IPS-18c (cell line): ENCODE results near the gene RBM20.

Source experiments
- H3K4me3 ChIP-seq: 2 replicates; pipeline ENCODE4 v1.7.0; 2013; ENCODE audit warnings: low read depth, mild to moderate bottlenecking, low read length, moderate library complexity; ENCODE audit not compliant: insufficient read depth
- H3K9me3 ChIP-seq: one replicate; pipeline ENCODE4 v1.6.1; 2013; ENCODE audit warnings: mild to moderate bottlenecking, low read length, moderate library complexity; ENCODE audit not compliant: control insufficient read depth, insufficient read depth

Gene RBM20

GRCh38 chr10:110833941-110834628 lies 189.9 kb downstream of the RBM20 start:
- no peak overlapping the region for H3K4me3 ChIP-seq
- no peaks in the 10 kb centered on the region for H3K9me3 ChIP-seq

- no peaks in the 10 kb centered on the region for H3K9me3 ChIP-seq
- no peak overlapping the region for H3K4me3 ChIP-seq
Observed at GRCh38 chr10:110834629-110835301, 190.6 kb downstream of the RBM20 start.

DNA sequence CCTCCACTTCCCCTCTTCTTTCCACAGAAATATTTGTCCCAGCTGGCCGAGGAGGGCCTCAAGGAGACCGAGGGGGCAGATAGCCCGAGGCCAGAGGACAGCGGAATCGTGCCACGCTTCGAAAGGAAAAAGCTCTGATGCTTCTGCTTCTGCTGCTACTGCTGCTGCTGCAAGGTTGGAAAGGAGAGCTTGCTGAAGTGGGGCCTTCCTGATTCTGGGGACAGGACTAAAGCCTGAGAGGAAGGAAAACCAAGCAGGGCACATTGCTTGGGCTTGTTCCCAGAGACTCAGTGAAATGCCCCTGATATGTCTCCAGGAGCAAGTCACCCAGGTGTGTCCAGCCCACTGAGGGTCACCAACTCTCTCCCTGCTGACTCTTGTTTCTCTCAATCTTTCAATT lies 191.7 kb downstream of the RBM20 start:
- H3K9me3 ChIP-seq = no peaks in the 10 kb centered on the region
- H3K4me3 ChIP-seq = no peak overlapping the region

DNA sequence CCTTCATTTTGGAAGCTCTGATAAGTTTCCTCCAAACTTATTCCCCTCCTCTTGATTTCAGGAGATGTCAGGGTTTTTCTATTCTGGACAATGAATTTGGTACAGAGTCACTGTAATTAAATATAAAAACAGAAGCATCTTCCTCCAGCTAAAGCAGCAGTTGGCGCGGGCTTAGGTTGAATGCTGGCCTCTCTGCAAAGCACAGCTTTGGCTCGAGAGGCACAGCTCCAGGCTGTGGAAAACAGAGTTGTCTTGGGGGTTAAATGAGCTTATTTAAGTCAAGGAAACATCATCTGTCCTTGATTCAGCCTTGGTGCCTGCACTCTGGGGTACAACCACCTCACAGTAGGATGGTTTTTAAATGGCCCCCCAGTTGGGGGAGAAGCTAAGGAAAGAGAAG lies 192.6 kb downstream of the RBM20 start:
- H3K9me3 ChIP-seq = no peaks in the 10 kb centered on the region
- no peak overlapping the region for H3K4me3 ChIP-seq

DNA sequence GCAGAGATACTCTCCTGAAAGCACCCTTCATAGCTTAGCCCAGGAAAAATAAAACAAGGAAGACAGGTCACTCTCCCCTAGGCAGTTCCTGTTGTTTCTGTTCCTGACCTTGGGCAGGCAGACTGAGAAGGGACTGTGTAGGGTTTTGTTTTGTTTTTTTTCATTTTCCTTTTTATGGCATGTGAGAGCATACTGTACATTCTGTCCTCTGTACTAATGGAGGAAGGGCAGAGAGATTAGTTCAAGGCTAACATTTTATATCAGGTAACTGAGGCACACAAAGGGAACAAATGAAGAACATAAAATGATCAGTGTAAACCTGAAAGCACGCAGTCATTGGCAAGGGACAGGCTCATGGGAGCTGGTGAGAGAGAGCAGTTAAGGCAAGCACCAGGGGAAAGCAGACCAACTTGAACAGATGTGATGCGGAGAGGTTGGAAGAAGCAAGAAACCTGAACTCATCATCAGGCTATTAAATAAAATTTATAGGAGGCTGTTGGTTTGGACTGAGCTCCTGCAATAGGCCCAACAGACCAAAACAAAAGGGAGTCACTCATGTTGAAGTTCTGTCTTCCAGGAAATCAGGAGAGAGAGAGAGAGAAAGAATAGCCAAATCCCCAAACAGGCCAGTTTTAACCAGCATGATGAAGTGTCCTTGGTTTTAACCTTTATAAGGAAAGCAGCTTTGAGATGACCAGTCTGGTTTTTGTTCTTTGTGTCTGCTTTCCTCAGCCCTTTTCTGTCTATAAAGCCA lies 193.5 kb downstream of the RBM20 start:
- Histone ChIP-seq H3K4me3 (no peak overlapping the region), H3K9me3 (no peaks in the 10 kb centered on the region)

DNA sequence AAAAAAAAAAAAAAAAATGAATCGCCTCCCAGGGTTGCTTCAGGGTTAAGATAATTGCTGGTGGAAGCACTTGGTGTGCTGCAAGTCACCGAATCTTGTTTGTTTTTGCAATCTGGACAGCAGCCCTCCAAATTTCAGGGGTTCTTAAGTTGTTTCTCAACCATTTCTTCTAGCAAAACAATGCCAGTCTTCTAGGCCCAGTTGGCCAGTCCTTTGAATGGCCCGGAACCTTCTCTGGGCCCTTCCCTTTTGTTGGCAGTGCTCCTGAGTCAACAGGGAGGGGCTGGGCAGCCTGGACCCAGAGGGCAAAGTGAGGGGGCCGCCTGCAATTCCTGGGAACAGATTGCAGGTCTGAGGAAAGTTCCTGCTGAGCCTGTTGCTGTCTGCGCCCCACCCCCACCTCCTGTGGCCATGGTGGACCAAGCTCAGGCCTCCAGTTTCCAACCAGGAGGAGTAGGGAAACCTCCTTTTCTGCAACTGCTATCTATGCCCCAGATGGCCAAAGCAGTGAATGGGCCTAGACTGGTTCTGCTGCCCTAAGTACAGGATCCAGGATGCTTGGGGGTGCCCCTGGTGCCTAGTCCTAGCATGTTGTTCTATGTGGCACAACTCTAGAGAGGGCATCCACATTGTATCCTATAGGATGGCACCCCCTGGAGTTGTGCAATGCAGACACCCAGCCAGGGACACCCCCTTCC lies 196.2 kb downstream of the RBM20 start:
- Histone ChIP-seq H3K9me3 (no peaks in the 10 kb centered on the region), H3K4me3 (no peak overlapping the region)

DNA sequence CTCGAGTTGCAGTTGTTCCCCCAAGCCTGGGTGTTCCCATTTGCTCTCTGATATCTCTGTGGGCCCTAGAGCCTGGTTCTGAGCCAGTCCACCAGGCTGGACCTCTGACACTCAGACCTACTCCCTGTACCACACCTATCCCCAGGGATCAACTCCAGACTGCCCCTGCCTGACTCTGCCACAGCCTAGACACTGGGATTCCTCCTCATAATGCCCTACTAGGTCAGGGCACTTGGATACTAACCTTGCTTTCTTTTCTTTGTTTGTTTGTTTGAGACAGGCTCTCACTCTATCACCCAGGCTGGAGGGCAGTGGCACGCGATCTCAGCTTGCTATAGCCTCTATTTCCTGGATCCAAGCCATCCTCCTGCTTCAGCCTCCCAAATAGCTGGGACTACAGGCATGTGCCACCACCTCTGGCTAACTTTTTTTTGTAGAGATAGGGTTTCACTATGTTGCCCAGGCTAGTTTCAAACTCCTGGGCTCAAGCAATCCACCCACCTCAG lies 196.8 kb downstream of the RBM20 start:
- no peaks in the 10 kb centered on the region for H3K9me3 ChIP-seq
- H3K4me3 ChIP-seq = no peak overlapping the region

DNA sequence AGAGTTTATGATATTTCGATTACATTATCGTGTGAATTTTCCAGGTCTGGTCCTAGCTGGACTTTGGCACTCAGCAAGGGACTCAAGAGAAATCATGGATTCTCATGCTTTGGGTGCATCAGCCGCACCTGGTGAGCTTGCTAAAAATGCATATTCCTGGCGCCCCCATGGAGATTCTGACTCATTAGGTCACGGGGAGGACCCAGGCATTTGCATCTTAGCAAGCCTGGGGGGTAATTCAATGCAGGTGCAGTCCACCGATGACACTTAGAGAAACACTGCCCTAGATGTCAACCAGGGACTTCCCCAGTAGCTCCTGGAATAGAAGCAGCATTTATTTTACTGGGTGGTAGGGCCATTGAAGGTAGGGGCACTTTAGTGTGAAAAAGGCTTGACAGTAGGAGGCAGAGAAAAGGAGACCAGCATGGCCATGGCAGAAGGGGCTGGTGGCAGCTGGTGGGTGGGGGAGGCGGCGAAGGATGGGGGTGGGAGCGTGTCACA lies 197.7 kb downstream of the RBM20 start:
- H3K9me3 ChIP-seq = no peaks in the 10 kb centered on the region
- no peak overlapping the region for H3K4me3 ChIP-seq

GRCh38 chr10:110842326-110842904 lies 198.3 kb downstream of the RBM20 start:
- no peak overlapping the region for H3K4me3 ChIP-seq
- no peaks in the 10 kb centered on the region for H3K9me3 ChIP-seq

GRCh38 chr10:110843031-110843430 lies 198.9 kb downstream of the RBM20 start:
- Histone ChIP-seq H3K4me3 (no peak overlapping the region), H3K9me3 (no peaks in the 10 kb centered on the region)

GRCh38 chr10:110843796-110844616 lies 199.9 kb downstream of the RBM20 start:
- Histone ChIP-seq H3K9me3 (no peaks in the 10 kb centered on the region), H3K4me3 (no peak overlapping the region)

- H3K4me3 ChIP-seq = no peak overlapping the region
- H3K9me3 ChIP-seq = no peaks in the 10 kb centered on the region
Observed at GRCh38 chr10:110844617-110844881, 200.4 kb downstream of the RBM20 start.

- Histone ChIP-seq H3K9me3 (no peaks in the 10 kb centered on the region), H3K4me3 (no peak overlapping the region)
Observed at GRCh38 chr10:110845192-110845755, 201.1 kb downstream of the RBM20 start.

GRCh38 chr10:110845756-110846620 lies 201.9 kb downstream of the RBM20 start:
- Histone ChIP-seq H3K4me3 (no peak overlapping the region), H3K9me3 (no peaks in the 10 kb centered on the region)

DNA sequence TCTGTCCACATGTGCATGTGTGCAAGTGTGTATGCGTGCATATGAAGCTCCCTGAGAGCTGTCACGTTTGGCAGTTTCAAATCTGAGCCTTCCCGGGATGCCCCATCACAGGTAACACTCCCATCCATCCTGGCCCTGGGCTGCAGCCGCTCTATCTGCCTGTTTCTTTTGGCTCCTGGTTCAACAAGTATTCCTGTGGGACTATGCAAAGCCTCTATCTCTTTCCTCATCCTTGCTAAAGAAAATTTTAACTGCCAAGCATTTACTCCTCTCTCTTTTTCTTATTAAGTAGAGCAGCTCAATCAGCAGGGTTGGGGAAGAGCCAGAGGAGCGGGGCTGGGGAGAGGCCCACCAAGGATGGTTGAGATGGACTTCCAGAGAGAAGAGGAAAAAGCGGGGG lies 203.2 kb downstream of the RBM20 start:
- Histone ChIP-seq H3K4me3 (no peak overlapping the region), H3K9me3 (no peaks in the 10 kb centered on the region)
